ENCODE results near the gene BLOC1S2. TPM values are rescaled to one million over a fixed set of nuclear protein-coding genes. Genes with fewer than 3 reads are reported as not detected.

BLOC1S2 gene
- total and polyA plus RNA-seq, 2 experiments from 2014 or later: 69.0 to 72.8 TPM

- TF ChIP-seq, protein P1, sequence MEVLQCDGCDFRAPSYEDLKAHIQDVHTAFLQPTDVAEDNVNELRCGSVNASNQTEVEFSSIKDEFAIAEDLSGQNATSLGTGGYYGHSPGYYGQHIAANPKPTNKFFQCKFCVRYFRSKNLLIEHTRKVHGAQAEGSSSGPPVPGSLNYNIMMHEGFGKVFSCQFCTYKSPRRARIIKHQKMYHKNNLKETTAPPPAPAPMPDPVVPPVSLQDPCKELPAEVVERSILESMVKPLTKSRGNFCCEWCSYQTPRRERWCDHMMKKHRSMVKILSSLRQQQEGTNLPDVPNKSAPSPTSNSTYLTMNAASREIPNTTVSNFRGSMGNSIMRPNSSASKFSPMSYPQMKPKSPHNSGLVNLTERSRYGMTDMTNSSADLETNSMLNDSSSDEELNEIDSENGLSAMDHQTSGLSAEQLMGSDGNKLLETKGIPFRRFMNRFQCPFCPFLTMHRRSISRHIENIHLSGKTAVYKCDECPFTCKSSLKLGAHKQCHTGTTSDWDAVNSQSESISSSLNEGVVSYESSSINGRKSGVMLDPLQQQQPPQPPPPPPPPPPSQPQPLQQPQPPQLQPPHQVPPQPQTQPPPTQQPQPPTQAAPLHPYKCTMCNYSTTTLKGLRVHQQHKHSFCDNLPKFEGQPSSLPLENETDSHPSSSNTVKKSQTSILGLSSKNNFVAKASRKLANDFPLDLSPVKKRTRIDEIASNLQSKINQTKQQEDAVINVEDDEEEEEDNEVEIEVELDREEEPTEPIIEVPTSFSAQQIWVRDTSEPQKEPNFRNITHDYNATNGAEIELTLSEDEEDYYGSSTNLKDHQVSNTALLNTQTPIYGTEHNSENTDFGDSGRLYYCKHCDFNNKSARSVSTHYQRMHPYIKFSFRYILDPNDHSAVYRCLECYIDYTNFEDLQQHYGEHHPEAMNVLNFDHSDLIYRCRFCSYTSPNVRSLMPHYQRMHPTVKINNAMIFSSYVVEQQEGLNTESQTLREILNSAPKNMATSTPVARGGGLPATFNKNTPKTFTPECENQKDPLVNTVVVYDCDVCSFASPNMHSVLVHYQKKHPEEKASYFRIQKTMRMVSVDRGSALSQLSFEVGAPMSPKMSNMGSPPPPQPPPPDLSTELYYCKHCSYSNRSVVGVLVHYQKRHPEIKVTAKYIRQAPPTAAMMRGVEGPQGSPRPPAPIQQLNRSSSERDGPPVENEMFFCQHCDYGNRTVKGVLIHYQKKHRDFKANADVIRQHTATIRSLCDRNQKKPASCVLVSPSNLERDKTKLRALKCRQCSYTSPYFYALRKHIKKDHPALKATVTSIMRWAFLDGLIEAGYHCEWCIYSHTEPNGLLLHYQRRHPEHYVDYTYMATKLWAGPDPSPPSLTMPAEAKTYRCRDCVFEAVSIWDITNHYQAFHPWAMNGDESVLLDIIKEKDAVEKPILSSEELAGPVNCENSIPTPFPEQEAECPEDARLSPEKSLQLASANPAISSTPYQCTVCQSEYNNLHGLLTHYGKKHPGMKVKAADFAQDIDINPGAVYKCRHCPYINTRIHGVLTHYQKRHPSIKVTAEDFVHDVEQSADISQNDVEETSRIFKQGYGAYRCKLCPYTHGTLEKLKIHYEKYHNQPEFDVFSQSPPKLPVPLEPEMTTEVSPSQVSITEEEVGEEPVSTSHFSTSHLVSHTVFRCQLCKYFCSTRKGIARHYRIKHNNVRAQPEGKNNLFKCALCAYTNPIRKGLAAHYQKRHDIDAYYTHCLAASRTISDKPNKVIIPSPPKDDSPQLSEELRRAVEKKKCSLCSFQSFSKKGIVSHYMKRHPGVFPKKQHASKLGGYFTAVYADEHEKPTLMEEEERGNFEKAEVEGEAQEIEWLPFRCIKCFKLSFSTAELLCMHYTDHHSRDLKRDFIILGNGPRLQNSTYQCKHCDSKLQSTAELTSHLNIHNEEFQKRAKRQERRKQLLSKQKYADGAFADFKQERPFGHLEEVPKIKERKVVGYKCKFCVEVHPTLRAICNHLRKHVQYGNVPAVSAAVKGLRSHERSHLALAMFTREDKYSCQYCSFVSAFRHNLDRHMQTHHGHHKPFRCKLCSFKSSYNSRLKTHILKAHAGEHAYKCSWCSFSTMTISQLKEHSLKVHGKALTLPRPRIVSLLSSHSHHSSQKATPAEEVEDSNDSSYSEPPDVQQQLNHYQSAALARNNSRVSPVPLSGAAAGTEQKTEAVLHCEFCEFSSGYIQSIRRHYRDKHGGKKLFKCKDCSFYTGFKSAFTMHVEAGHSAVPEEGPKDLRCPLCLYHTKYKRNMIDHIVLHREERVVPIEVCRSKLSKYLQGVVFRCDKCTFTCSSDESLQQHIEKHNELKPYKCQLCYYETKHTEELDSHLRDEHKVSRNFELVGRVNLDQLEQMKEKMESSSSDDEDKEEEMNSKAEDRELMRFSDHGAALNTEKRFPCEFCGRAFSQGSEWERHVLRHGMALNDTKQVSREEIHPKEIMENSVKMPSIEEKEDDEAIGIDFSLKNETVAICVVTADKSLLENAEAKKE (CRISPR knock-in tag; IDR thresholded peaks at IDR 0.05): no peak
- TF ChIP-seq, protein P2, sequence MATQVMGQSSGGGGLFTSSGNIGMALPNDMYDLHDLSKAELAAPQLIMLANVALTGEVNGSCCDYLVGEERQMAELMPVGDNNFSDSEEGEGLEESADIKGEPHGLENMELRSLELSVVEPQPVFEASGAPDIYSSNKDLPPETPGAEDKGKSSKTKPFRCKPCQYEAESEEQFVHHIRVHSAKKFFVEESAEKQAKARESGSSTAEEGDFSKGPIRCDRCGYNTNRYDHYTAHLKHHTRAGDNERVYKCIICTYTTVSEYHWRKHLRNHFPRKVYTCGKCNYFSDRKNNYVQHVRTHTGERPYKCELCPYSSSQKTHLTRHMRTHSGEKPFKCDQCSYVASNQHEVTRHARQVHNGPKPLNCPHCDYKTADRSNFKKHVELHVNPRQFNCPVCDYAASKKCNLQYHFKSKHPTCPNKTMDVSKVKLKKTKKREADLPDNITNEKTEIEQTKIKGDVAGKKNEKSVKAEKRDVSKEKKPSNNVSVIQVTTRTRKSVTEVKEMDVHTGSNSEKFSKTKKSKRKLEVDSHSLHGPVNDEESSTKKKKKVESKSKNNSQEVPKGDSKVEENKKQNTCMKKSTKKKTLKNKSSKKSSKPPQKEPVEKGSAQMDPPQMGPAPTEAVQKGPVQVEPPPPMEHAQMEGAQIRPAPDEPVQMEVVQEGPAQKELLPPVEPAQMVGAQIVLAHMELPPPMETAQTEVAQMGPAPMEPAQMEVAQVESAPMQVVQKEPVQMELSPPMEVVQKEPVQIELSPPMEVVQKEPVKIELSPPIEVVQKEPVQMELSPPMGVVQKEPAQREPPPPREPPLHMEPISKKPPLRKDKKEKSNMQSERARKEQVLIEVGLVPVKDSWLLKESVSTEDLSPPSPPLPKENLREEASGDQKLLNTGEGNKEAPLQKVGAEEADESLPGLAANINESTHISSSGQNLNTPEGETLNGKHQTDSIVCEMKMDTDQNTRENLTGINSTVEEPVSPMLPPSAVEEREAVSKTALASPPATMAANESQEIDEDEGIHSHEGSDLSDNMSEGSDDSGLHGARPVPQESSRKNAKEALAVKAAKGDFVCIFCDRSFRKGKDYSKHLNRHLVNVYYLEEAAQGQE (IDR thresholded peaks at IDR 0.05; ENCODE audit: unreplicated experiment): no peak
- no peak for TF ChIP-seq ZNF114 (CRISPR knock-in tag; IDR thresholded peaks at IDR 0.05)
- TF ChIP-seq ZNF331 (CRISPR knock-in tag; IDR thresholded peaks at IDR 0.05; ENCODE audit: low read depth): no peak
- TF ChIP-seq EZH2phosphoT487 (IDR thresholded peaks at IDR 0.05; ENCODE audit: unreplicated experiment): no peak
These were observed 20.4 kb upstream of the BLOC1S2 start (continued) for GRCh38 chr10:100306861-100307260.

GRCh38 chr10:100304414-100304813 is 17.9 kb upstream of the BLOC1S2 start:
- Mint-ChIP-seq H3K27me3 (ENCODE audit: insufficient read depth, low read depth, poor library complexity) (peaks cover 23% of the 10 kb centered on the region), H3K36me3 (ENCODE audit: low read depth) (peaks cover 12% of the 10 kb centered on the region; the same call in 1 of the 3 replicates)
- no peaks in the 10 kb centered on the region for H3K79me2 ChIP-seq (replicated peaks; ENCODE audit: insufficient read depth)
- TF ChIP-seq, protein P3, sequence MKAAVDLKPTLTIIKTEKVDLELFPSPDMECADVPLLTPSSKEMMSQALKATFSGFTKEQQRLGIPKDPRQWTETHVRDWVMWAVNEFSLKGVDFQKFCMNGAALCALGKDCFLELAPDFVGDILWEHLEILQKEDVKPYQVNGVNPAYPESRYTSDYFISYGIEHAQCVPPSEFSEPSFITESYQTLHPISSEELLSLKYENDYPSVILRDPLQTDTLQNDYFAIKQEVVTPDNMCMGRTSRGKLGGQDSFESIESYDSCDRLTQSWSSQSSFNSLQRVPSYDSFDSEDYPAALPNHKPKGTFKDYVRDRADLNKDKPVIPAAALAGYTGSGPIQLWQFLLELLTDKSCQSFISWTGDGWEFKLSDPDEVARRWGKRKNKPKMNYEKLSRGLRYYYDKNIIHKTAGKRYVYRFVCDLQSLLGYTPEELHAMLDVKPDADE (IDR thresholded peaks at IDR 0.05): no peak
- TF ChIP-seq EZH2phosphoT487 (IDR thresholded peaks at IDR 0.05; ENCODE audit: unreplicated experiment): no peak
- TF ChIP-seq CTCF (conservative IDR thresholded peaks at IDR 0.05; ENCODE audit: low read depth in 2 of 2): no peak
- TF ChIP-seq ZNF114 (CRISPR knock-in tag; IDR thresholded peaks at IDR 0.05): no peak
- TF ChIP-seq NANOG (IDR thresholded peaks at IDR 0.05; ENCODE audit: borderline replicate concordance): no peak
- TF ChIP-seq POLR2AphosphoS5 (IDR thresholded peaks at IDR 0.05; ENCODE audit: low read depth): no peak
- no peak for TF ChIP-seq STAT1 (IDR thresholded peaks at IDR 0.05; ENCODE audit: unreplicated experiment)
- TF ChIP-seq JUNB (IDR thresholded peaks at IDR 0.05; ENCODE audit: unreplicated experiment): no peak

More at GRCh38 chr10:100304414-100304813, 17.9 kb upstream of the BLOC1S2 start:
- no peaks in the 10 kb centered on the region for H3K27me3 ChIP-seq (ENCODE audit: insufficient read depth)
- ATAC-seq (no peak), DNase-seq (ENCODE audit: low spot score) (no peak)
- H3K4me1 Mint-ChIP-seq: peaks cover 29% of the 10 kb centered on the region
- H4K20me1 ChIP-seq (replicated peaks; ENCODE audit: insufficient read depth): no peaks in the 10 kb centered on the region
- H3K4me3 ChIP-seq: no peak overlapping the region
- no peaks in the 10 kb centered on the region for H3K9me2 ChIP-seq (ENCODE audit: insufficient read depth)
- no peak overlapping the region for H2AFZ ChIP-seq
- H3F3A ChIP-seq (replicated peaks; ENCODE audit: low read depth): no peaks in the 10 kb centered on the region
- H3K4me3 Mint-ChIP-seq: no peak overlapping the region
- H3K4me2 ChIP-seq: no peak overlapping the region
- H3K27ac ChIP-seq (ENCODE audit: low read depth): no peak overlapping the region
- H3K4me1 ChIP-seq (ENCODE audit: insufficient read depth): peaks cover 20% of the 10 kb centered on the region
- H3K9me3 Mint-ChIP-seq: peaks cover 23% of the 10 kb centered on the region
- H3K27ac Mint-ChIP-seq: no peak overlapping the region
- no peaks in the 10 kb centered on the region for H3K36me3 ChIP-seq (ENCODE audit: insufficient read depth)

Measured in GM23338 (cell line).